Measurements from ENCODE around the gene KRT12. TPM values are rescaled to one million over a fixed set of nuclear protein-coding genes. Genes with fewer than 3 reads are reported as not detected.
A peak's percentile ranks its signal among the peaks of the same experiment; 100 is the strongest.

The KRT12 gene
- total RNA-seq, 1 donor from 2014 or later: not detected

GRCh38 chr17:40912486-40913210, 45.6 kb upstream of the KRT12 start:
- TF ChIP-seq POLR2AphosphoS5 (IDR thresholded peaks at IDR 0.05; ENCODE audit: insufficient read depth in 1 of 2, low read depth in 1 of 2): no peak
- TF ChIP-seq POLR2A (IDR thresholded peaks at IDR 0.05): no peak
- TF ChIP-seq CTCF (IDR thresholded peaks at IDR 0.05): no peak
- peaks cover 56% of the 10 kb centered on the region for H3K4me1 ChIP-seq
- no peaks in the 10 kb centered on the region for H3K36me3 ChIP-seq
- H3K27ac ChIP-seq: peak overlapping the region; percentile 91
- no peaks in the 10 kb centered on the region for H3K9me3 ChIP-seq
- no peak for DNase-seq (ENCODE audit: extremely low spot score in 2 of 2)
- H3K4me3 ChIP-seq: no peak overlapping the region
- no peaks in the 10 kb centered on the region for H3K27me3 ChIP-seq
- intact Hi-C loops (cut with DNase I): loop anchor here (10.0 kb wide), 1 partner anchor 642 kb away; no protein-coding TSS in a partner anchor

- intact Hi-C loops (cut with DNase I): loop anchor here (10.0 kb wide), 1 partner anchor 644 kb away; no protein-coding TSS in a partner anchor
- H3K4me3 ChIP-seq: no peak overlapping the region
These were observed 43.4 kb upstream of the KRT12 start for GRCh38 chr17:40910441-40910841.

GRCh38 chr17:40909755-40910154, 42.7 kb upstream of the KRT12 start:
- no peak overlapping the region for H3K4me3 ChIP-seq
- intact Hi-C loops (cut with DNase I): loop anchor here (5.0 to 10.0 kb wide), 2 partner anchors 645 to 738 kb away; no protein-coding TSS in a partner anchor

More at GRCh38 chr17:40910441-40910841, 43.4 kb upstream of the KRT12 start:
- TF ChIP-seq CTCF (IDR thresholded peaks at IDR 0.05) (no peak), POLR2AphosphoS5 (IDR thresholded peaks at IDR 0.05; ENCODE audit: insufficient read depth in 1 of 2, low read depth in 1 of 2) (peak in 1 of 2 donors; percentile 88), POLR2A (IDR thresholded peaks at IDR 0.05) (no peak)
- Histone ChIP-seq H3K27ac (peak overlapping the region; percentile 91), H3K4me1 (peaks cover 48% of the 10 kb centered on the region), H3K9me3 (no peaks in the 10 kb centered on the region), H3K36me3 (no peaks in the 10 kb centered on the region), H3K27me3 (no peaks in the 10 kb centered on the region)
- DNase-seq (ENCODE audit: extremely low spot score in 2 of 2): no peak

GRCh38 chr17:40909351-40909750, 42.3 kb upstream of the KRT12 start:
- peak in 1 of 2 donors; percentile 94 for DNase-seq (ENCODE audit: extremely low spot score in 2 of 2)
- H3K27ac ChIP-seq: peak overlapping the region; percentile 91
- H3K9me3 ChIP-seq: no peaks in the 10 kb centered on the region
- TF ChIP-seq POLR2AphosphoS5 (IDR thresholded peaks at IDR 0.05; ENCODE audit: insufficient read depth in 1 of 2, low read depth in 1 of 2) (peak in 1 of 2 donors; percentile 87), CTCF (IDR thresholded peaks at IDR 0.05) (peak; percentile 60 to 91 (median 65)), POLR2A (IDR thresholded peaks at IDR 0.05) (no peak)
- no peaks in the 10 kb centered on the region for H3K27me3 ChIP-seq
- peaks cover 37% of the 10 kb centered on the region for H3K4me1 ChIP-seq
- H3K36me3 ChIP-seq: no peaks in the 10 kb centered on the region
- intact Hi-C loops (cut with DNase I): loop anchor here (5.0 kb wide), 1 partner anchor 738 kb away; no protein-coding TSS in a partner anchor
- H3K4me3 ChIP-seq: no peak overlapping the region

More at GRCh38 chr17:40909755-40910154, 42.7 kb upstream of the KRT12 start:
- DNase-seq (ENCODE audit: extremely low spot score in 2 of 2): no peak
- Histone ChIP-seq H3K36me3 (no peaks in the 10 kb centered on the region), H3K4me1 (peaks cover 41% of the 10 kb centered on the region), H3K27me3 (no peaks in the 10 kb centered on the region), H3K9me3 (no peaks in the 10 kb centered on the region), H3K27ac (peak overlapping the region; percentile 91)
- TF ChIP-seq POLR2A (IDR thresholded peaks at IDR 0.05) (no peak), POLR2AphosphoS5 (IDR thresholded peaks at IDR 0.05; ENCODE audit: insufficient read depth in 1 of 2, low read depth in 1 of 2) (no peak), CTCF (IDR thresholded peaks at IDR 0.05) (no peak)

GRCh38 chr17:40906613-40907012, 39.6 kb upstream of the KRT12 start:
- Histone ChIP-seq H3K27me3 (no peaks in the 10 kb centered on the region), H3K36me3 (no peaks in the 10 kb centered on the region), H3K9me3 (no peaks in the 10 kb centered on the region), H3K4me3 (no peak overlapping the region), H3K4me1 (peaks cover 39% of the 10 kb centered on the region), H3K27ac (no peak overlapping the region)
- DNase-seq (ENCODE audit: extremely low spot score in 2 of 2): no peak
- TF ChIP-seq POLR2AphosphoS5 (IDR thresholded peaks at IDR 0.05; ENCODE audit: insufficient read depth in 1 of 2, low read depth in 1 of 2) (no peak), POLR2A (IDR thresholded peaks at IDR 0.05) (no peak), CTCF (IDR thresholded peaks at IDR 0.05) (no peak)
- intact Hi-C loops (cut with DNase I): loop anchor here (5.0 kb wide), 1 partner anchor 741 kb away; no protein-coding TSS in a partner anchor
